ENCODE data around the gene CYB5R2. TPM values are rescaled to one million over a fixed set of nuclear protein-coding genes. Genes with fewer than 3 reads are reported as not detected.

Gene CYB5R2
- total RNA-seq, 4 donors from 2014 or later, result 1.00 to 3.9 (median 3.1) TPM

GRCh38 chr11:7617032-7617431 is 56.3 kb downstream of the CYB5R2 start:
- intact Hi-C loops (cut with DNase I; ENCODE audit: low total_unique reads), result loop anchor here (10.0 kb wide), 1 partner anchor 52 kb away; no protein-coding TSS in a partner anchor
- H3K9me3 ChIP-seq, result no peaks in the 10 kb centered on the region
- no peak for TF ChIP-seq POLR2A (IDR thresholded peaks at IDR 0.05)
- no peak for TF ChIP-seq CTCF (IDR thresholded peaks at IDR 0.05 in 4 of 5, conservative IDR thresholded peaks at IDR 0.05 in 1 of 5)
- H3K36me3 ChIP-seq, result peaks cover 4 to 12% of the 10 kb centered on the region in 2 donors
- ATAC-seq (no peak), DNase-seq (no peak)
- H3K27me3 ChIP-seq, result no peaks in the 10 kb centered on the region
- peaks cover 10 to 12% of the 10 kb centered on the region in 2 donors for H3K4me1 ChIP-seq
- in situ Hi-C loops (cut with MboI; ENCODE audit: low sequenced_read_pairs in 4 of 4), result no loop called here
- no peak overlapping the region for H3K27ac ChIP-seq
- no peak overlapping the region for H3K4me3 ChIP-seq

Other genes starting within 250 kb of the CYB5R2 start
- gene OLFML1, start 188.0 kb downstream of the CYB5R2 start, total RNA-seq, result 1 to 10 TPM; 1.7 to 4.0 (median 2.4) TPM
- 10 to 100 TPM; 10.5 to 33.5 (median 25.4) TPM for gene PPFIBP2, start 159.5 kb downstream of the CYB5R2 start, total RNA-seq
- not detected for gene OVCH2, start 33.0 kb upstream of the CYB5R2 start, total RNA-seq
- not detected for gene OR5P2, start 123.4 kb upstream of the CYB5R2 start, total RNA-seq
- gene OR5P3, start 157.3 kb upstream of the CYB5R2 start, total RNA-seq, result not detected